Skeletal muscle tissue (tissue), 4 donors: ENCODE results near the gene TUBB6. TPM values are rescaled to one million over a fixed set of nuclear protein-coding genes. Genes with fewer than 3 reads are reported as not detected.

Experiments
- H3K27ac ChIP-seq: one replicate; pipeline ENCODE4 v1.7.0; 2013; ENCODE audit warnings: mild to moderate bottlenecking, low read depth, low read length, inconsistent platforms
- H3K27me3 ChIP-seq, 3 donors: one replicate each; pipeline ENCODE4 v1.7.0; 2013; ENCODE audit warnings: low read length in 3 of 3; ENCODE audit not compliant: control insufficient read depth in 3 of 3, insufficient read depth in 3 of 3
- H3K36me3 ChIP-seq, 3 donors: one replicate each; pipeline ENCODE4 v1.7.0; 2013; ENCODE audit warnings: low read length in 3 of 3; ENCODE audit not compliant: control insufficient read depth in 3 of 3, insufficient read depth in 3 of 3
- H3K4me1 ChIP-seq, 3 donors: one replicate each; pipeline ENCODE4 v1.7.0; 2013; ENCODE audit warnings: low read length in 3 of 3, mild to moderate bottlenecking in 3 of 3; ENCODE audit not compliant: control insufficient read depth in 3 of 3, insufficient read depth in 3 of 3
- H3K4me3 ChIP-seq, 3 donors: one replicate each; pipeline ENCODE4 v1.7.0; 2013; ENCODE audit warnings: low read length in 3 of 3
- H3K9ac ChIP-seq, 3 donors: one replicate each; pipeline ENCODE4 v1.7.0; 2013; ENCODE audit warnings: low read length in 3 of 3, mild to moderate bottlenecking in 3 of 3, moderate library complexity in 2 of 3, low read depth in 1 of 3
- H3K9me3 ChIP-seq, 3 donors: one replicate each; pipeline ENCODE4 v1.7.0; 2013; ENCODE audit warnings: low read length in 3 of 3; ENCODE audit not compliant: control insufficient read depth in 3 of 3
- total RNA-seq: library from RNA; depleted of rRNA; stranded (reverse); fragments of >200 nt; gene quantifications from one replicate; pipeline ENCODE4 v1.2.3, GENCODE V29; 2014
- donor health status: Osteomylitis.

The TUBB6 gene
- total RNA-seq, 1 donor from 2014 or later, result 499 TPM

GRCh38 chr18:12290086-12290485 lies 18.0 kb upstream of the TUBB6 start:
- Histone ChIP-seq H3K27me3 (peaks cover 2 to 23% (median 11%) of the 10 kb centered on the region in 3 donors), H3K9ac (no peak overlapping the region), H3K9me3 (no peaks in the 10 kb centered on the region), H3K4me3 (no peak overlapping the region), H3K4me1 (peaks cover 15 to 18% (median 15%) of the 10 kb centered on the region in 3 donors), H3K27ac (no peak overlapping the region), H3K36me3 (no peaks in the 10 kb centered on the region)

- peaks cover 2 to 23% (median 11%) of the 10 kb centered on the region in 3 donors for H3K27me3 ChIP-seq
- peaks cover 15 to 18% (median 15%) of the 10 kb centered on the region in 3 donors for H3K4me1 ChIP-seq
- H3K36me3 ChIP-seq, result no peaks in the 10 kb centered on the region
- no peak overlapping the region for H3K27ac ChIP-seq
- no peak overlapping the region for H3K9ac ChIP-seq
- H3K4me3 ChIP-seq, result no peak overlapping the region
- no peaks in the 10 kb centered on the region for H3K9me3 ChIP-seq
Observed at GRCh38 chr18:12291161-12291560, 16.9 kb upstream of the TUBB6 start.

GRCh38 chr18:12291690-12292089 lies 16.4 kb upstream of the TUBB6 start:
- Histone ChIP-seq H3K36me3 (no peaks in the 10 kb centered on the region), H3K9me3 (no peaks in the 10 kb centered on the region), H3K4me1 (peaks cover 15 to 18% (median 15%) of the 10 kb centered on the region in 3 donors)

GRCh38 chr18:12293831-12294230 lies 14.2 kb upstream of the TUBB6 start:
- peaks cover 1 to 3% (median 2%) of the 10 kb centered on the region in 3 donors for H3K4me1 ChIP-seq
- H3K4me3 ChIP-seq, result no peak overlapping the region
- H3K27me3 ChIP-seq, result peaks cover 2 to 16% (median 4%) of the 10 kb centered on the region in 3 donors
- peaks cover 0 to 2% (median 0%) of the 10 kb centered on the region in 3 donors for H3K9me3 ChIP-seq
- no peak overlapping the region for H3K27ac ChIP-seq
- H3K36me3 ChIP-seq, result no peaks in the 10 kb centered on the region
- H3K9ac ChIP-seq, result no peak overlapping the region

More at GRCh38 chr18:12291690-12292089, 16.4 kb upstream of the TUBB6 start:
- H3K4me3 ChIP-seq, result no peak overlapping the region
- H3K27ac ChIP-seq, result no peak overlapping the region
- H3K27me3 ChIP-seq, result peaks cover 2 to 23% (median 11%) of the 10 kb centered on the region in 3 donors
- H3K9ac ChIP-seq, result no peak overlapping the region

GRCh38 chr18:12295389-12296086 lies 12.5 kb upstream of the TUBB6 start:
- H3K9me3 ChIP-seq, result peaks cover 0 to 2% (median 0%) of the 10 kb centered on the region in 3 donors
- no peak overlapping the region for H3K27ac ChIP-seq
- no peak overlapping the region for H3K4me3 ChIP-seq
- H3K27me3 ChIP-seq, result peaks cover 2 to 12% (median 4%) of the 10 kb centered on the region in 3 donors
- no peak overlapping the region for H3K9ac ChIP-seq
- no peaks in the 10 kb centered on the region for H3K4me1 ChIP-seq
- no peaks in the 10 kb centered on the region for H3K36me3 ChIP-seq

- Histone ChIP-seq H3K36me3 (no peaks in the 10 kb centered on the region), H3K9me3 (peaks cover 0 to 2% (median 0%) of the 10 kb centered on the region in 3 donors), H3K4me1 (no peaks in the 10 kb centered on the region), H3K9ac (no peak overlapping the region), H3K4me3 (no peak overlapping the region), H3K27ac (no peak overlapping the region), H3K27me3 (peaks cover 2 to 12% (median 4%) of the 10 kb centered on the region in 3 donors)
Observed at GRCh38 chr18:12296087-12296403, 12.0 kb upstream of the TUBB6 start.

GRCh38 chr18:12296457-12296856 lies 11.6 kb upstream of the TUBB6 start:
- Histone ChIP-seq H3K9ac (no peak overlapping the region), H3K4me1 (no peaks in the 10 kb centered on the region), H3K27me3 (peaks cover 4 to 12% (median 4%) of the 10 kb centered on the region in 3 donors), H3K9me3 (peaks cover 0 to 2% (median 0%) of the 10 kb centered on the region in 3 donors), H3K4me3 (no peak overlapping the region), H3K36me3 (no peaks in the 10 kb centered on the region), H3K27ac (no peak overlapping the region)

GRCh38 chr18:12299862-12300261 lies 8.2 kb upstream of the TUBB6 start:
- Histone ChIP-seq H3K9ac (no peak overlapping the region), H3K4me1 (no peaks in the 10 kb centered on the region), H3K27me3 (peaks cover 0 to 3% (median under 1%) of the 10 kb centered on the region in 3 donors), H3K27ac (no peak overlapping the region), H3K36me3 (no peaks in the 10 kb centered on the region), H3K9me3 (peaks cover 0 to 2% (median 0%) of the 10 kb centered on the region in 3 donors), H3K4me3 (no peak overlapping the region)

GRCh38 chr18:12301263-12302005 lies 6.6 kb upstream of the TUBB6 start:
- no peak overlapping the region for H3K9ac ChIP-seq
- no peak overlapping the region for H3K27ac ChIP-seq

More at GRCh38 chr18:12301263-12302005, 6.6 kb upstream of the TUBB6 start:
- no peaks in the 10 kb centered on the region for H3K36me3 ChIP-seq
- H3K4me3 ChIP-seq, result no peak overlapping the region
- H3K9me3 ChIP-seq, result peaks cover 0 to 2% (median 0%) of the 10 kb centered on the region in 3 donors
- H3K27me3 ChIP-seq, result peaks cover 3 to 10% (median 9%) of the 10 kb centered on the region in 3 donors
- peaks cover 0 to under 1% (median 0%) of the 10 kb centered on the region in 3 donors for H3K4me1 ChIP-seq
